ENCODE results near the gene CHCHD3.

GRCh38 chr7:132810561-132810960, 271.3 kb downstream of the CHCHD3 start:
- no peak for TF ChIP-seq CTCF (conservative IDR thresholded peaks at IDR 0.05; ENCODE audit: low read length)
- TF ChIP-seq EZH2phosphoT487 (IDR thresholded peaks at IDR 0.05; ENCODE audit: borderline replicate concordance): no peak
